ENCODE measurements around the gene SLC27A2. TPM values are rescaled to one million over a fixed set of nuclear protein-coding genes. Genes with fewer than 3 reads are reported as not detected.

Gene SLC27A2
- total RNA-seq, 1 donor from 2014 or later = 0.96 TPM

- TF ChIP-seq CTCF (IDR thresholded peaks at IDR 0.05) = no peak
- H3K4me1 ChIP-seq = no peaks in the 10 kb centered on the region
- no peaks in the 10 kb centered on the region for H3K27me3 ChIP-seq
- DNase-seq = no peak
- no peak overlapping the region for H3K4me3 ChIP-seq
- no peaks in the 10 kb centered on the region for H3K9me3 ChIP-seq
- no peaks in the 10 kb centered on the region for H3K36me3 ChIP-seq
- ATAC-seq = no peak
- intact Hi-C loops (cut with DNase I) = no loop called here
- H3K27ac ChIP-seq = no peak overlapping the region
Measured at GRCh38 chr15:50144341-50145120, 37.5 kb upstream of the SLC27A2 start.

- Histone ChIP-seq H3K27me3 (no peaks in the 10 kb centered on the region), H3K36me3 (no peaks in the 10 kb centered on the region), H3K4me1 (no peaks in the 10 kb centered on the region), H3K9me3 (no peaks in the 10 kb centered on the region), H3K4me3 (no peak overlapping the region), H3K27ac (no peak overlapping the region)
- peak; percentile 89 for ATAC-seq
- intact Hi-C loops (cut with DNase I) = no loop called here
- TF ChIP-seq CTCF (IDR thresholded peaks at IDR 0.05) = peak; percentile 64
- DNase-seq = no peak
Measured at GRCh38 chr15:50145451-50145872, 36.5 kb upstream of the SLC27A2 start.

- no peaks in the 10 kb centered on the region for H3K9me3 ChIP-seq
- H3K27me3 ChIP-seq = no peaks in the 10 kb centered on the region
- no peak for DNase-seq
- H3K4me1 ChIP-seq = no peaks in the 10 kb centered on the region
- H3K36me3 ChIP-seq = no peaks in the 10 kb centered on the region
- ATAC-seq = peak; percentile 79
- H3K4me3 ChIP-seq = no peak overlapping the region
- intact Hi-C loops (cut with DNase I) = no loop called here
- no peak for TF ChIP-seq CTCF (IDR thresholded peaks at IDR 0.05)
- H3K27ac ChIP-seq = no peak overlapping the region
Measured at GRCh38 chr15:50146632-50147031, 35.4 kb upstream of the SLC27A2 start.

GRCh38 chr15:50148362-50148963, 33.5 kb upstream of the SLC27A2 start:
- intact Hi-C loops (cut with DNase I) = no loop called here
- no peak overlapping the region for H3K27ac ChIP-seq
- H3K36me3 ChIP-seq = no peaks in the 10 kb centered on the region
- no peaks in the 10 kb centered on the region for H3K9me3 ChIP-seq
- no peaks in the 10 kb centered on the region for H3K27me3 ChIP-seq
- DNase-seq (no peak), ATAC-seq (no peak)
- H3K4me1 ChIP-seq = no peaks in the 10 kb centered on the region
- no peak overlapping the region for H3K4me3 ChIP-seq
- TF ChIP-seq CTCF (IDR thresholded peaks at IDR 0.05) = peak; percentile 10

GRCh38 chr15:50149090-50149489, 32.9 kb upstream of the SLC27A2 start:
- intact Hi-C loops (cut with DNase I) = no loop called here

More at GRCh38 chr15:50149090-50149489, 32.9 kb upstream of the SLC27A2 start:
- Histone ChIP-seq H3K4me3 (no peak overlapping the region), H3K9me3 (no peaks in the 10 kb centered on the region), H3K36me3 (no peaks in the 10 kb centered on the region), H3K27ac (no peak overlapping the region), H3K27me3 (no peaks in the 10 kb centered on the region), H3K4me1 (no peaks in the 10 kb centered on the region)
- no peak for TF ChIP-seq CTCF (IDR thresholded peaks at IDR 0.05)
- DNase-seq (no peak), ATAC-seq (no peak)

All from upper lobe of right lung (tissue), 1 donor.